Heart right ventricle (tissue), 16 donors: Measurements from ENCODE around the gene CHRM1. TPM values are rescaled to one million over a fixed set of nuclear protein-coding genes. Genes with fewer than 3 reads are reported as not detected.
A peak's percentile ranks its signal among the peaks of the same experiment; 100 is the strongest.

Experiments
- ATAC-seq, 8 donors: fragments of 200-7000 bp; cut with Tn5 transposase; one replicate each; pipeline ENCODE4 v1.9.1; 2020; ENCODE audit warnings: mild to moderate bottlenecking in 8 of 8, moderate library complexity in 8 of 8, moderate number of reproducible peaks in 1 of 8
- DNase-seq, 2 donors: peaks; one replicate each; pipeline ENCODE4 v3.0.0-alpha.2; 2020
- H3K27ac ChIP-seq, 10 donors: fragments of 200-600 bp; sonication (generic) in 2 of 10; one replicate each; pipeline versions ENCODE4 v1.5.0 to v1.8.0; 2020 to 2022; ENCODE audit warnings: mild to moderate bottlenecking in 3 of 10
- H3K27me3 ChIP-seq, 7 donors: fragments of 200-600 bp; one replicate each; pipeline ENCODE4 v1.8.0; 2021 to 2022; ENCODE audit warnings: mild to moderate bottlenecking in 2 of 7
- H3K36me3 ChIP-seq, 9 donors: fragments of 200-600 bp; sonication (generic) in 1 of 9; one replicate each; pipeline versions ENCODE4 v1.5.0 to v1.8.0; 2020 to 2022; ENCODE audit warnings: mild to moderate bottlenecking in 2 of 9
- H3K4me1 ChIP-seq, 9 donors: fragments of 200-600 bp; sonication (generic) in 1 of 9; one replicate each; pipeline versions ENCODE4 v1.5.0 to v1.8.0; 2020 to 2022; ENCODE audit warnings: mild to moderate bottlenecking in 4 of 9
- H3K4me3 ChIP-seq, 10 donors: fragments of 200-600 bp; sonication (generic) in 2 of 10; one replicate each; pipeline versions ENCODE4 v1.5.0 to v1.8.0; 2020 to 2022; ENCODE audit warnings: mild to moderate bottlenecking in 7 of 10, moderate library complexity in 2 of 10
- H3K9me3 ChIP-seq, 11 donors: fragments of 200-600 bp in 10 of 11; sonication (generic) in 2 of 11; one replicate each; pipeline versions ENCODE4 v1.5.0 to v1.8.0; 2013 to 2022; ENCODE audit warnings: mild to moderate bottlenecking in 2 of 11, control low read depth in 1 of 11, moderate library complexity in 1 of 11
- CTCF ChIP-seq, 9 donors: fragments of 200-600 bp; sonication (generic) in 2 of 9; IDR thresholded peaks; one replicate each; pipeline versions ENCODE4 v1.5.0 to v1.8.0; 2021 to 2022; ENCODE audit warnings: antibody characterized with exemption in 9 of 9, mild to moderate bottlenecking in 5 of 9, moderate library complexity in 1 of 9
- WGBS, 2 donors: extraction: QIAGEN DNeasy Blood & Tissue Kit; methylation state at CpG; one replicate each; pipeline ENCODE4 v1.1.7; 2013; ENCODE audit warnings: inconsistent platforms in 1 of 2; 5-methylcytosine and 5-hydroxymethylcytosine counted together
- intact Hi-C, 10 donors: fragments of 100-400 bp; cut with DNase I; formaldehyde crosslinking; loops; one replicate each; pipeline versions ENCODE4 v1.11.1 to v1.14.2; 2022
- polyA plus RNA-seq, 2 donors: library from polyadenylated mRNA; stranded (reverse); fragments of 200-250 nt; gene quantifications; one replicate each; pipeline ENCODE4 v1.2.3, GENCODE V29; 2013
- total RNA-seq, 10 donors: library from RNA; stranded (reverse); fragmentation: NEBNext Ultra II Directional in 3 of 10; extraction: Animal tissue kit (Norgen Biotek cat#: 25700) in 3 of 10; gene quantifications; one replicate each; pipeline versions ENCODE4 v1.2.1 to v1.2.4, GENCODE V29; 2021 to 2023
- donor health status: Arrhythmogenic right ventricular cardiomyopathy.
- donor health status: ischemic (EF 13 %, LVEDD 7.1; RV severe dilation, severe dysfunction).
- donor health status: healthy with polysubstance abuse.
- donor health status: DM: no; HTN: yes; CAD: no.
- donor health status: DM: no; HTN: no; CAD: no.
- donor health status: ischemic (EF 25% LVEDD 6.9; RV normal size, moderate dysfunction).
- donor health status: ischemic (EF 25% LVEDD 5.7; RV mildly dilated, moderate dysfunction).
- donor health status: healthy.
- donor health status: DM: yes; HTN: yes; CAD: no.
- donor health status: Ischemic cardiomyopathy.
- donor health status: ischemic (EF 35%, LVEDD 5.7; RV mildly dilated, moderate dysfunction).
- donor health status: nonischemic (EF 11% LVEDD 7.7; RV severe dilation, severe dysfunction).
- donor health status: DM: yes; HTN: yes; CAD: no.
- donor health status: PGD.
- donor health status: ischemic (EF 29% LVEDD 5.4; RV normal size, mild dysfunction).
- donor health status: nonischemic (EF 23%, LVEDD 6.1; RV moderate dilation, normal function).

The CHRM1 gene
- total and polyA plus RNA-seq, 12 donors: not detected

GRCh38 chr11:62930157-62930556 lies 9.0 kb upstream of the CHRM1 start:
- WGBS, 2 donors: 43 to 46% methylated on average over 4 of the region's 4 CpGs
- Histone ChIP-seq H3K27me3 (peaks cover 0 to 54% (median 27%) of the 10 kb centered on the region in 7 donors), H3K36me3 (no peaks in the 10 kb centered on the region), H3K4me1 (peaks cover 0 to 26% (median 17%) of the 10 kb centered on the region in 9 donors), H3K27ac (no peak overlapping the region), H3K4me3 (no peak overlapping the region), H3K9me3 (no peaks in the 10 kb centered on the region)
- no peak for DNase-seq
- intact Hi-C loops: no loop called here
- ATAC-seq: no peak
- TF ChIP-seq CTCF (IDR thresholded peaks at IDR 0.05): no peak

GRCh38 chr11:62928011-62928410 lies 6.8 kb upstream of the CHRM1 start:
- Histone ChIP-seq H3K9me3 (no peaks in the 10 kb centered on the region), H3K4me1 (peaks cover 6 to 38% (median 29%) of the 10 kb centered on the region in 9 donors), H3K27me3 (peaks cover 0 to 75% (median 49%) of the 10 kb centered on the region in 7 donors), H3K4me3 (no peak overlapping the region), H3K27ac (no peak overlapping the region), H3K36me3 (no peaks in the 10 kb centered on the region)
- no peak for ATAC-seq
- no peak for DNase-seq
- WGBS, 2 donors: 59 to 63% methylated on average over 13 of the region's 13 CpGs
- intact Hi-C loops: no loop called here
- no peak for TF ChIP-seq CTCF (IDR thresholded peaks at IDR 0.05)

GRCh38 chr11:62926680-62927455 lies 5.7 kb upstream of the CHRM1 start:
- ATAC-seq (peak in 1 of 8 donors; percentile 56), DNase-seq (no peak)
- 12 to 15% methylated on average over 53 of the region's 53 CpGs for WGBS, 2 donors
- TF ChIP-seq CTCF (IDR thresholded peaks at IDR 0.05): no peak
- Histone ChIP-seq H3K4me3 (peak overlapping the region; percentile 16 to 66 (median 46)), H3K27ac (no peak overlapping the region), H3K4me1 (peaks cover 6 to 42% (median 30%) of the 10 kb centered on the region in 9 donors), H3K9me3 (no peaks in the 10 kb centered on the region), H3K27me3 (peaks cover 0 to 87% (median 60%) of the 10 kb centered on the region in 7 donors), H3K36me3 (no peaks in the 10 kb centered on the region)
- intact Hi-C loops: no loop called here

GRCh38 chr11:62925745-62926679 lies 4.8 kb upstream of the CHRM1 start:
- WGBS, 2 donors: 2 to 3% methylated on average over 71 of the region's 71 CpGs
- peaks cover 0 to 95% (median 67%) of the 10 kb centered on the region in 7 donors for H3K27me3 ChIP-seq
- H3K27ac ChIP-seq: peak overlapping the region in 3 of 10 donors; percentile 8 to 28 (median 15)
- no peak for TF ChIP-seq CTCF (IDR thresholded peaks at IDR 0.05)
- no peaks in the 10 kb centered on the region for H3K9me3 ChIP-seq
- peaks cover 6 to 50% (median 30%) of the 10 kb centered on the region in 9 donors for H3K4me1 ChIP-seq
- intact Hi-C loops: no loop called here
- peak overlapping the region; percentile 16 to 66 (median 46) for H3K4me3 ChIP-seq
- DNase-seq: no peak
- ATAC-seq: peak in 7 of 8 donors; percentile 26 to 52 (median 40)
- H3K36me3 ChIP-seq: no peaks in the 10 kb centered on the region
